HG02938 (cell line): ENCODE measurements around the gene SPTBN1.
"Not testable (repeated sequence)": the region's sequence is repeated elsewhere in the genome, so short reads cannot be mapped to it uniquely, and the experiment has no call there.

Source experiments
- ATAC-seq: cut with Tn5 transposase; IDR thresholded peaks from one replicate; pipeline ENCODE4 v1.9.1; 2021; ENCODE audit warnings: mild to moderate bottlenecking, moderate library complexity; ENCODE audit not compliant: unreplicated experiment

SPTBN1 gene

DNA sequence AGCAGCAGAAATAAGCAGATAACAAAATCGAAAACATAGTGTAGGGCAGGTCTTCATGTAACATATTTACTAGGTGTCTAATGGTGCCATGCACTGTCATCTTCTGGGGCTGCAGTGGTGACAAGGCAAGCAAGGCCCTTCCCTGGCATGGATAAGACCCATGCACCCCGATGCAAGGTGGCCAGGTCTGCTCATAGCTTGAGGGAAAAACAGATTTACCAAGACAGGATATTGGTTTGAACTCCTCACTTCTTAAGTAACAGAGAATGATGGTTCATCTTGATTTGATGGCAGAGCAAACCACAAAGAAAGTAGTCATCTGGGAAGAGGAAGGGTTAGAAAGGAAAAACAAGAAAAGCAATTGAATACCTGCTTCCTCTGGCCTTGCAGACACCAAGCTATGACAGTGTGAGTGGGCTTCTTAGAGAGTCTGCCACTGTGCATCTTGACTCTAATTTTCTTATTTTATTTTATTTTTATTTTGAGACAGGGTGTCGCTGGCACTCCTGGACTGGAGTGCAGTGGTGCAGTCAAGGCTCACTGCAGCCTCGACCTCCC is 231.5 kb downstream of the SPTBN1 start:
- no peak for ATAC-seq

DNA sequence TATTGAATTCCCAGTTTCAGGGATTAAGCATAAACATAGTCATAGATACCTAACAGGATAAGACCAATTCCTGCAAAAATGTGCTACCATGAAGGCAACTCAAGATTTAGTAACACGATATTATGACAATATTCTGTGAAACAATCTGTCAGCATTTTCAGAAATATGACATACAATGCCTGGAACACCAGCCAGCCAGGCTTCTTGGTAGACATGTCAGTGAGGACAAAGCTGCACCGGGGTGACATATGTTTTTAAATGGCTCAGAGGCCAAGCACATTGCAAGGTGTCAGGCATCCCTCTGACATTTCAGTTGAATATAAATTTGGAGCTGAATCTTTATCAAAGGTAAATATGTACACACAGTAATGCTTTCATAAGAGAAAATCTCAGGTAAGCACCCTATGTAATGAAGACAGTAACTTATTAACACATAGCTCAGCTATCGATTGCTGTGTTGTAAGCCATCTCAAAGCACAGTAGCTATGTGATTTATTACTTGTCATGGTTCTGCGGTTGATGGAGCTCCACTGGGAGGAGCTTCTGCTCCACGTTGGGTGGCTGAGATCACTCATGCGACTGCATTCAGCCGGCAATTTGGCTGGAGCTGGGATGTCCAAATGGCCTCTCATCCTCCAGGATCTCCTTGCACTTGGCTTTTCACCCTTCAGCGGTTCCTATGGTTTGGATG is 235.5 kb downstream of the SPTBN1 start:
- no peak for ATAC-seq

DNA sequence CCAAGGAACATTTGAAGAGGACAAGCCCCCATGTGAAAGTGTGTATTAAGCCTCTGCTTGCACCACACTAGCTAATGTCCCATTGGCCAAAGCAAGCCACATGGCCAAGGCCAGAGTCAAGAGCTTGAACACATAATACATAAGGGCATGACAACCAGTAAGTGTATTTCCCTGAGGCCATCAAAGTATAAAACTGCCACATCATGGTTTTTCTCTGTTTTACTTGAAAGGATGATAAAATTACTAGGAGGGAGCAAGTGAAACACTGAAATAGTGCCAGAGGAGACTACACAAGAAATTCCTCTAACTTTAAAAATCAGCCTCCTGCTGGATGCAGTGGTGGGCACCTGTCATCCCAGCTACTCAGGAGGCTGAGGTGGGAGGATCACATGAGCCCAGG is 236.4 kb downstream of the SPTBN1 start:
- ATAC-seq = no peak

DNA sequence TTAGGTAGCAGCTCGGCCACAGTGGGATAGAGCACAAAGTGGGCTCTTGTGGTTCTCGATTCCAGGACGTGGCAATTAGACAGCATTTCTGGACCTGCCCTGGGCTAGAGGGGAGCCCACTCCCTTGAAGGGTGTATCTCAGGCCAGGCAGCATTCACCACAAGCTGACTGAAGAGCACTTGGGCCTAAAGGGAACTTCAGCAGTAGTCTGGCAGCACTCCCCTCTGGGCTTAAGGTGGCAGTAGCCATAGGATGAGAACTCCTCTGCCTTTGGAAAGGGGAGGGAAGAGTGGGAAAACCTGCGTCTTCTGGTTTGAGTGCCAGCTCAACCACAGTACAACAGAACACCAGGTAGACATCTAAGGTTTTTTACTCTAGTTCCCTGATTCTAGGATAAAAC is 239.3 kb downstream of the SPTBN1 start:
- no peak for ATAC-seq

DNA sequence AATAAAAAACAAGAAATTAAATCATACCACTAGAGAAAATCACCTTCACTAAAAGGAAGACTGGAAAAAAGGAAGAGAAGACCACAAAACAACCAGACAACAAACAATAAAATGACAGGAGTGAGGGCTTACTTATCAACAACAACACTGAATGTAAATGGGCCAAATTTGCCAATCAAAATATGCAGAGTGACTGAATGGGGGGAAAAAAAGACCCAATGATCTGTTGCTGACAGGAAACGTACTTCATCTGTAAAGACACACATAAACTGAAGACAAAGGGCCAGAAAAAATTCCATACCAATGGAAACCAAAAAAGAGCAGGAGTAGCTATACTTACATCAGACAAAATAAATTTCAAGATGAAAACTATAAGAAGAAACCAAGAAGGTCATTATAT is 241.8 kb downstream of the SPTBN1 start:
- no peak for ATAC-seq

DNA sequence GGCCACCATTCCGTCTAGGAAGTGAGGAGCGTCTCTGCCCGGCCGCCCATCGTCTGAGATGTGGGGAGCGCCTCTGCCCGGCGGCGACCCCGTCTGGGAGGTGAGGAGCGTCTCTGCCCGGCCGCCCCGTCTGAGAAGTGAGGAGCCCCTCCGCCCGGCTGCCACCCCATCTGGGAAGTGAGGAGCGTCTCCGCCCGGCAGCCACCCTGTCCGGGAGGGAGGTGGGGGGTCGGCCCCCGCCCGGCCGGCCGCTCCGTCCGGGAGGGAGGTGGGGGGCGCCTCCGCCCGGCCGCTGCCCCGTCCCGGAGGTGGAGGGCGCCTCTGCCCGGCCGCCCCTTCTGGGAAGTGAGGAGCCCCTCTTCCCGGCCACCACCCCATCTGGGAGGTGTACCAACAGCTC is 242.8 kb downstream of the SPTBN1 start:
- ATAC-seq = not testable (repeated sequence)

DNA sequence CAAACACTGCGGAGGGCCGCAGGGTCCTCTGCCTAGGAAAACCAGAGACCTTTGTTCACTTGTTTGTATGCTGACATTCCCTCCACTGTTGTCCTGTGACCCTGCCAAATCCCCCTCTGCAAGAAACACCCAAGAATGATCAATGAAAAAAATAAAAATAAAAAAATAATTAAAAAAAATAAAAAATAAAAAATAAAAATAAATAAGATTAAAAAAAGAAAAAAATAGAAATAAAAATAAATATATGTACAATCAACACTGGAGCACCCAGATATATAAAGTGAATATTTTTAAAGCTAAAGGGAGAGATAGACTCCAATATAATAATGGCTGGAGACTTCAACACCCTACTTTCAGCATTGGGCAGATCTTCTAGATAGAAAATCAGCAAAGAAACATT is 243.5 kb downstream of the SPTBN1 start:
- ATAC-seq = no peak

DNA sequence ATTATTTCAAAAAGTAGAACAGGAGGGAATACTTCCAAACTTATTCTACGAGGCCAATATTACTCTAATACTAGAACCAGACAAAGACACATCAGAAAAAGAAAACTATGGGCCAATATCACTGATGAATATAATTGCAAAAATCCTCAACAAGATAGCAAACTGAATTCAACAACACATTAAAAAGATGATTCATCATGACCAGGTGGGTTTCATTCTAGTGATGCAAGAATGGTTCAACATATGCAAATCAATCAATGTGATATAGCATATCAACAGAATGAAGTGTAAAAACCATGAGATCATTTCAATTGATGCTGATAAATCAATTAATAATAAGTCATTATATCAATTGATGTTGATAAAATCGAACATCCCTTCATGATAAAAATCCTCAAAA is 244.9 kb downstream of the SPTBN1 start:
- no peak for ATAC-seq

DNA sequence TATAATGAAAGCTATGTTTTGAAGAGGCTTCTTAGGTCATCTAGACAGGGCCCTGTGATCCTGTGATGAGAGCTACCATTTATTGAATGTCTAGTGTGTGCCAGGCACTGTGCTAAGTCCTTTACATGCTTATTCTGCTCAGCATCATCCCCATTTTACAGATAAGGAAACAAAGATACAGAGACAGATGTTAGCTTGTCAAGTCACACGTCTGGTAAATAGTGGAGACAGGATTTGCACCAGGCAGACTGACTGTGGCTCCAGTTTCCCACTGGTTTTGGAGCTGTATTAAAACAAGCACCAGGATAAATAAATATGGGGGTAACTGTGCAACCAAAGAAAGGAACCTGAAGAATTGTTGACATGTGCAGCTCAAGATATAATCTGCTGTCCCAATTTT is 248.1 kb downstream of the SPTBN1 start:
- ATAC-seq = no peak

DNA sequence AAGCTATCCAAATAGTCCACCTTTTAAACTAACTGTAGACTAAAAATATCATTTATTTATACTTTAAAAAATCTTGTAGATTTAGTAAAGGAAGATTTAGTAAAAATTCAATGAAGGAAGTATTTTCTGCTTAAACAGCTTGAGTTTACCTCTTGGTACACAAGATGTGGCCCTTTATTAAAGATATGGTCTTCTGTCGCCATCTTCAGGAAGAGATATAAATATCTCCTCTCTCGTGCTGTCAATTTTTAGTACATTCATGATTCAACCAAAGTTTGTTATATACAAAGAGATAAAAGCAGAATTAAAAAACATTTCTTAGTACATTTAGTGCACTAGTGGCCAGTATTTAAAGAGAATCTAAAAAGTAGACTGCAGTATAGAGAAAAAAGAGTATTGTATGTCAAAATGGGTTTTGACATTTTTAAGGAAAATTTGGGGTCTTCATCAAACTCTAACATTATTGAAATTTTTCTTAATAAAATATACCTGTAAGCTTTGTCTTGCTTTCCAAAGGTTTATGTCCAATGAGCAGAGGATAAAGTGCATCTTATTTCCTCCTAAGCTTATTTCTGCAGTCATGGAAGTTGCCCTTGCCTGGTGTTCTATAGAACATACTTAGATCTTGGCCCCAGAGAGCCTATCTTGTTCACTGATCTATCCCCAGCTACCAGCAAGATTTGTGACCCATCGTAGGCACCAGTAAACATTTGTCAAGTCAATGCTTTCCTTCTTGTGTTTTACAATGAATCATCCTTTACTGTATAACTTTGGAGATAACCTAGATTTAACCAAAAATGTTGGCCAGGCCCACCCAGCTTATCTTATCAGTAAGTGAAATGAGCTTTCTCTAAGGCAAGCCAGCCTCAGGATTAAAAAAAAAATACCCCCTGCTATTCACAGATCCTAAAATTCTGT is 248.8 kb downstream of the SPTBN1 start:
- peak; percentile 51 for ATAC-seq

DNA sequence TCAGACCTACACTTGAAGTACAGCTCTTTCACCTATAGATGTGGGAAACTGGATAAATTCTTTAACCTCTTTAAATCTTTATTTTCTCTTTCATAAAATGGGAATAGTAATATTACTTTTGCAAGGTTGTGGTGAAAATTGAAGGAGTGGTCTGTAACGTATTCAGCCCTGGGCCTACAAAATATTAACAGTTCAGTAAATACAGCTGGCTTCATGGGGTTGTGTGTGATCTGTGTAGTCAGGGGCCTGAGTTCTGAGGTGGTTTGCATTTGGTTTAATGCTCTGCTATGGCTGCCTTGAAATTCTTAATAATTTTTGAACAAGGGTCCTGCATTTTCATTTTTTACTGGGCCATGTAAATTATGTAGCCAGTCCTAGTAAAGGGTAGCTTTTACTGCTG is 250.5 kb downstream of the SPTBN1 start:
- no peak for ATAC-seq

DNA sequence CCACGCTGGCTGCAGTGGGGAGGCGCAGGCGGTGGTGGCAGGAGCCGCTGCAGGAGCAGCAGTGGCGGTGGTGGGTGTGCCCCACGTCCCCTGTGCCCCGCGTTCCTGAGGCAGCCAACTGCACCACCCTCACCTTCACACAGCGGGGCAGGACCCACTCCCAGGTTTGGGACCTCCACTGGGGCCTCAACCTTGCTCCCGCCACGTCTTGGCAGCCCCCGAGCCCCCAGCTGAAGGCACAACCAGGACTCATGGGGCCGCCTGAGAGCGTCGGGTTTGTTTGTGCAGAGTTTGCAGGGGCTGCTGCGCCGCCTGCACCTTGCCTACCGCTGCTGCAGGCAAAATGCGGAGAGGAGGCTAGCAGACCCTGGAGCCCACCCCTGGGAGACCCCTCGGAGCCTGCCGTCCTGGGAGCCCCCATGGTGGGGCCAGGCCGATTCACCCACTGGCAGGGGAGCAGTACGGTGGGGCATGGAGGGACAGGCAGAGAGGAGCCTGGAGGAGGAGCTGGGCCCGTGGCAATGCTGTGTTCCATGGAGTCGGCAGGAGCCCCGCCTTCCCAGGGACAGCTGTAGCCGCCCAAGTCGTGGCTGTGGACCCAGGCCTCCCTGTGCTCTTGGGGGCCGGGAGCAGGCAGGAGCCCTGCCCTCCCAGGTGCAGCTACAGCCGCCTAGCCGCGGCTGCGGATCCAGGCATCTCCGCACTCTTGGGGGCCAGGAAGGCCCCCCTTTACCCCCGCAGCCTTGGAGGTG is 252.6 kb downstream of the SPTBN1 start:
- ATAC-seq = no peak

DNA sequence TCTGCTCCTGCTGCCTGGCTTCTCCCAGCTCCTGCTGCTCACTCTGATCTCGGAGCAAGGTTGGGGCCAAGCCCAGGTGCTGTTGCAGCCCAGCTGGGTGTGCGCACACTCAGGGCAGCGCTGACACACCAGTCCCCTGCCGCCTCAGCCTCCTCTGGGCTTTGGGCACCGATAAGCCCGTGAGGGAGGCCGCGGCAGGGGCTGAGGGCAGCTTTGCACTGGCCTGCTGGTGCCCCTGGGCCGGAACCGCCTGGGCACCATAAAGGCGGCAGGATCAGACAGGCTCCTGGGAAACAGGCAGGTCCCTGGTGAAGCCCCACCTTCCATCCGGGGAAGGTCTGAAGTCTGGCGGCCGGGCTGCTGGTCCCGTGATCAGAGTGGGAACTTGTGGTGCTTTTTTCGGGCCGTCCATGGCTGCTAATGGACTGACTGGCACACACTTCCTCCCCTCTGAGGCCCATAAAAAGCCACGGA is 253.2 kb downstream of the SPTBN1 start:
- ATAC-seq = no peak

DNA sequence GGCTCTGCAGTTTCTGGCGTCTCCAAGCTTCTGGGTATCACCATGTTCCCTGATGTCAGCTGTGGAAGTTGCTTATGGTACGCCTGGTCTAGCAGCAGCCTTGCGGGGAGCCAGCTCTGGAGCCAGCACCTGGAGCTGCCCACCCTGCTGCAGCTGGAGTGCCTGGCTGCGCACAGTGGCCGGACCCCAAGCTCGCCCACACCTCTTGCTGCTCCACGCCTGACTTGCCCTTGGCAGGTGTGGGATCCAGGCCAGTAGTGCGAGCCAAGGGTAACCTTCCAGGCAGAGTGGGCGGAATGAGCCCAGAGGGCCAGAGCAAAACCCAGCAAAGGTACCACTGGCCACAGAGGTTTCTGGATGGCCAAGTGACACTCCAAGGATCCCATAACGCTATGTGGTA is 254.1 kb downstream of the SPTBN1 start:
- ATAC-seq = no peak

DNA sequence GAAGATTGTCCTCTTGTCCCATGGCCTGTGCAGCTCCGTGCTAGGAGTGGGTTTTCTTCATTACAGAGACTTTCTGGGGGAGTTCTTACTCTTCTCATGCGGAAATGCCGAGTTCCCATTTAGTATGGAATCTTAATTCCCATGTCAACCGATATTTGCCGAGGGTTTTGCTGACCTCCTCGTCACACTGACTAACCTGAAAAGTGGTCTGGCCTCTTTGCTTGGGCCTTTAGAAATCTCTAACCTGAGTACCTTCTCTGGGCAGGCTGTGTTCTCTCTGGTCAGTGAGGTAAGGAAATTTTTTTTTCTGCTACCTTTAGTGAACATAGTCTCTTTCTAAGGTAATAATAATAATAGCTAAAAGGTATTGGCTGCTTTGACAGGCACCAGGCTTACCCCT is 256.4 kb downstream of the SPTBN1 start:
- no peak for ATAC-seq

DNA sequence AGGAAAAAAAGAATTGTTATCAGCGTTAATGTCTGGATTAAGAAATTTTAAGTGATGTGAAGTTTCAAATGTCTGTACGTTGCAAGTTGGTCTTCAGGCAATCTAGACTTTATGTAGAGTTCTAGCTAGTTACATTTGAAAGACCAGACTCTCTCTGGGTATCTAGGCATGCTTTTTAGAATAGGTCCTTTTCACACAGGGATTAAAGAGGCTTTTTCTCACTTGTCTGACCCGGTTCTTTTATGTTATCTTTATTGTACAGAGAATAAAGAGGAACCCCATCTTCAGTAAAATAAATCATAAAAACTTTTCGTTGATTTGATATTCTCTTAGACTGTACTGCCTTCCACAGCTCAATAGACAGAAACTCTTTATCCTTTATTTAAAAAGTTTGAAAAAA is 258.9 kb downstream of the SPTBN1 start:
- no peak for ATAC-seq

DNA sequence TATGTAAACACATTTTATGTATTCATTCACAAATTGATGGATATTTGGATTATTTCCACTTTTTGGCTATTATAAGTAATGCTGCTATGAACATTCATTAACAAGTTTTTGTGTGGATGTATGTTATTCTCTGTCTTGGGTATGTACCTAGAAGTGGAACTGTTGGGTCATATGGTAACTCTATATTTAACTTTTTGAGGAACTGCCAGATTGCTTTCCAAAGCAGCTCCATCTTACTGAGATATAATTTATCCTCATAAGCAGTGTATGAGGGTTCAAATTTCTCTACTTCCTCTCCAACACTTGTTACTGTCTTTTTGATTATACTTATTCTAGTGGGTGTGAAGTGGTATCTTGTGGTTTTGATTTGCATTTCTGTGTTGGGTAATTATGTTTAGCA is 260.2 kb downstream of the SPTBN1 start:
- ATAC-seq = no peak

DNA sequence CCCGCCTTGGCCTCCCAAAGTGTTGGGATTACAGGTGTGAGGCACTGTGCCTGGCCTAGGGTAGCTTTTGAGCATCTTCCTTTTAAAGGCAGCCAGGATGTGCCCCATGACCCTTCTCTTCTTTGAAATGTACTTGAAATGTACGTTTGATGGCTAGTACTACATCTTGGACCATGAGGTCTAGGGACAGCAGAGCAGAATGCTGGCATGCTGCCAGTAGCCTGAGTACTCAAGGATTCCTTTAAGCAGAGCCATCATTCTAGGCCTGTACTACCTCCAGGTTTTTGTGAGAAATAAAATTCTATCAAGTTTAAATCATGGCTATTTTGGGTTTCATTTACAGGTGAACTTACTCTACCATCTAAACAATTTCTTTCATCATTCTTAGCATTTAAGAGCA is 264.4 kb downstream of the SPTBN1 start:
- ATAC-seq = no peak
